PC-3 (cell line): ENCODE measurements around the gene NPAS2. TPM values are rescaled to one million over a fixed set of nuclear protein-coding genes. Genes with fewer than 3 reads are reported as not detected.
A peak's percentile ranks its signal among the peaks of the same experiment; 100 is the strongest.

ENCODE experiments used
- ATAC-seq: fragments of 200-7000 bp; cut with Tn5 transposase; 2 replicates; pipeline ENCODE4 v1.9.1; 2020; ENCODE audit warnings: mild to moderate bottlenecking, moderate library complexity
- BruUV-seq: library from RNA; stranded (reverse); fragments of 400-500 nt; replicated peaks from 2 replicates; lab custom pipeline; 2021; lab: Mats Ljungman, UMichigan
- CTCF ChIA-PET: fragments of 300-600 bp; sonication (Branson Sonifier 250); formaldehyde crosslinking; loops from one replicate; lab custom pipeline; 2022; ENCODE audit warnings: antibody characterized with exemption; lab: Charles Lee
- POLR2A ChIA-PET: fragments of 300-600 bp; sonication (Branson Sonifier 250); formaldehyde crosslinking; loops from one replicate; lab custom pipeline; 2022; ENCODE audit warnings: antibody characterized with exemption; ENCODE audit not compliant: unreplicated experiment; lab: Charles Lee
- DNase-seq: peaks from one replicate; pipeline ENCODE4 v3.0.0-alpha.2; 2015
- H2AFZ ChIP-seq: fragments of 300-600 bp; sonication (generic); 2 replicates; pipeline ENCODE4 v1.6.0; 2016; ENCODE audit warnings: antibody characterized with exemption, low read length
- H3F3A ChIP-seq: fragments of 300-600 bp; sonication (generic); one replicate; pipeline ENCODE4 v1.6.0; 2017; ENCODE audit warnings: antibody characterized with exemption, low read length, control low read depth, mild to moderate bottlenecking; ENCODE audit not compliant: unreplicated experiment
- H3K27ac ChIP-seq: fragments of 300-600 bp; sonication (generic); 2 replicates; pipeline ENCODE4 v1.5.1; 2016; ENCODE audit warnings: mild to moderate bottlenecking, low read length
- H3K27me3 ChIP-seq: fragments of 300-600 bp; sonication (generic); 2 replicates; pipeline ENCODE4 v1.6.1; 2016; ENCODE audit warnings: low read length, mixed read lengths
- H3K36me3 ChIP-seq: fragments of 300-600 bp; sonication (generic); 2 replicates; pipeline ENCODE4 v1.6.1; 2016; ENCODE audit warnings: low read depth, mixed run types, low read length, mixed read lengths
- H3K4me1 ChIP-seq: fragments of 300-600 bp; sonication (generic); 2 replicates; pipeline ENCODE4 v1.5.1; 2016; ENCODE audit warnings: low read length; ENCODE audit not compliant: insufficient read depth
- H3K4me2 ChIP-seq: fragments of 300-600 bp; sonication (generic); 2 replicates; pipeline ENCODE4 v1.6.0; 2016; ENCODE audit warnings: low read length
- H3K4me3 ChIP-seq: fragments of 300-600 bp; sonication (generic); 2 replicates; pipeline ENCODE4 v1.5.1; 2016; ENCODE audit warnings: mild to moderate bottlenecking, low read length, mixed read lengths
- H3K79me2 ChIP-seq: fragments of 300-600 bp; sonication (generic); 2 replicates; pipeline ENCODE4 v1.6.1; 2017; ENCODE audit warnings: low read length, mixed read lengths
- H3K9ac ChIP-seq: fragments of 300-600 bp; sonication (generic); 2 replicates; pipeline ENCODE4 v1.6.0; 2016; ENCODE audit warnings: mild to moderate bottlenecking, low read length
- H3K9me2 ChIP-seq: fragments of 300-600 bp; sonication (generic); replicated peaks from 2 replicates; pipeline ENCODE4 v1.6.1; 2016; ENCODE audit warnings: mixed run types, low read length, mixed read lengths
- H3K9me3 ChIP-seq: fragments of 300-600 bp; sonication (generic); 2 replicates; pipeline ENCODE4 v1.6.1; 2016; ENCODE audit warnings: low read length, mixed read lengths
- H4K20me1 ChIP-seq: fragments of 300-600 bp; sonication (generic); 2 replicates; pipeline ENCODE4 v1.6.1; 2016; ENCODE audit warnings: low read length, mixed read lengths
- EZH2 ChIP-seq: fragments of 300-600 bp; sonication (generic); IDR thresholded peaks from one replicate; pipeline ENCODE4 v1.6.1; 2017; ENCODE audit warnings: antibody characterized with exemption, mild to moderate bottlenecking, low read length; ENCODE audit not compliant: unreplicated experiment
- EZH2phosphoT487 ChIP-seq: fragments of 300-600 bp; sonication (generic); IDR thresholded peaks from 2 replicates; pipeline ENCODE4 v1.6.1; 2018; ENCODE audit warnings: mild to moderate bottlenecking, antibody characterized with exemption, low read length, borderline replicate concordance
- intact Hi-C: fragments of 100-400 bp; cut with micrococcal nuclease; formaldehyde crosslinking; loops from 2 replicates; pipeline ENCODE4 v1.9.0; 2023
- total RNA-seq: library from RNA; depleted of rRNA; stranded (reverse); fragments of >200 nt; gene quantifications from 2 replicates; pipeline ENCODE4 v1.2.3, GENCODE V29; 2014
- TF ChIP-seq, protein P1 (sequence below): fragments of 300-600 bp; sonication (generic); conservative IDR thresholded peaks from 2 replicates; pipeline ENCODE4 v1.5.1; 2017; ENCODE audit warnings: antibody characterized with exemption, low read depth, mild to moderate bottlenecking, low read length

The NPAS2 gene
- total RNA-seq, 1 experiment from 2014 or later: 55.4 TPM

DNA sequence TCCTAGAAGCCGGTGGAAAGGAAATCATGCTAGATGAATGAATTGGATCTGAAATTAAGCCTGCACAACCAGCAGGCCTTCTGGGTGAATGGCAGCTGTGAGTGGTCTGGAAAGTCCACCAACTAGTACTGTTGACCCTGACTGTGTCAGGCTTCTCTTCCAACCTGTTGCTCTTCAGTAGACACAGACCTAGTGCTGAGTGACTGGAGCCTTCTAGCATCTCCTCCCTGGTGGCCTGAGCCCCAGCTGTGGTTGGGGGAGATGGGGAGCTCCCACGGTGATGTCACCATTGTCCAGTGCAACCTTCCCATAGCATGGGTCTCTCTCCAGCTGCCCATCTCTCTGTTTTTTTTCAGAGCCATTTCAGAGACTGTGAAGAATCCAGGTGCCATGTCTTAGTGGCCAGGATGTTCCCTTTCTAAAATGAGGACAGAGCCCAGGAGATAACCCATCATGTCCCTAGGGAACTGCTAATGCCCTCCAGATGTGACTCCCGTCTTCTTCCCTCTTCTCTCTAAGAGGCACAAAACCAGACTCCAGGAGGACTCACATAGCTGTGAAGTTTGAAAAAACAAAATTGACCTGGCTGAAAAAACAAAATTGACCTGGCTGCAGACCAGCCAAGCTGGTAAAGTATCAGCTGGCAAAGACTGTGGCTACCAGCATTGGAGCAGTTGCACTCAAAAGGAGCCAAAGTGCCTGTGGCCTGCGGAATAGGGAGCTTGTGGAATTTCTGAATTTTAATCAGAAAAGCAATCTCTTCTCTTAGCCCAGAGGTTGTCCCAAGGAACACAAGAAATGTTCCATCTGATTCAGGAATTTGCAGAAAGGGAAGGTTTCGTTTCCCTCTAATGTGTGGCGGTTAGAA, 114.8 kb downstream of the NPAS2 start:
- ATAC-seq (no peak), DNase-seq (no peak)
- TF ChIP-seq EZH2phosphoT487 (no peak), EZH2 (no peak)
- TF ChIP-seq, protein P1, sequence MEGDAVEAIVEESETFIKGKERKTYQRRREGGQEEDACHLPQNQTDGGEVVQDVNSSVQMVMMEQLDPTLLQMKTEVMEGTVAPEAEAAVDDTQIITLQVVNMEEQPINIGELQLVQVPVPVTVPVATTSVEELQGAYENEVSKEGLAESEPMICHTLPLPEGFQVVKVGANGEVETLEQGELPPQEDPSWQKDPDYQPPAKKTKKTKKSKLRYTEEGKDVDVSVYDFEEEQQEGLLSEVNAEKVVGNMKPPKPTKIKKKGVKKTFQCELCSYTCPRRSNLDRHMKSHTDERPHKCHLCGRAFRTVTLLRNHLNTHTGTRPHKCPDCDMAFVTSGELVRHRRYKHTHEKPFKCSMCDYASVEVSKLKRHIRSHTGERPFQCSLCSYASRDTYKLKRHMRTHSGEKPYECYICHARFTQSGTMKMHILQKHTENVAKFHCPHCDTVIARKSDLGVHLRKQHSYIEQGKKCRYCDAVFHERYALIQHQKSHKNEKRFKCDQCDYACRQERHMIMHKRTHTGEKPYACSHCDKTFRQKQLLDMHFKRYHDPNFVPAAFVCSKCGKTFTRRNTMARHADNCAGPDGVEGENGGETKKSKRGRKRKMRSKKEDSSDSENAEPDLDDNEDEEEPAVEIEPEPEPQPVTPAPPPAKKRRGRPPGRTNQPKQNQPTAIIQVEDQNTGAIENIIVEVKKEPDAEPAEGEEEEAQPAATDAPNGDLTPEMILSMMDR: no peak
- peaks cover 60% of the 10 kb centered on the region for H3K36me3 ChIP-seq
- no peaks in the 10 kb centered on the region for H4K20me1 ChIP-seq
- no peaks in the 10 kb centered on the region for H3F3A ChIP-seq
- H2AFZ ChIP-seq: no peak overlapping the region
- H3K27me3 ChIP-seq: no peaks in the 10 kb centered on the region
- H3K9me3 ChIP-seq: no peaks in the 10 kb centered on the region
- H3K79me2 ChIP-seq: no peaks in the 10 kb centered on the region
- no peak overlapping the region for H3K4me2 ChIP-seq
- no peak overlapping the region for H3K9ac ChIP-seq
- ChIA-PET POLR2A (no interaction called here), CTCF (no interaction called here)
- no peak overlapping the region for H3K4me3 ChIP-seq
- no peaks in the 10 kb centered on the region for H3K4me1 ChIP-seq
- no peak overlapping the region for H3K27ac ChIP-seq
- no peaks in the 10 kb centered on the region for H3K9me2 ChIP-seq
- intact Hi-C loops: no loop called here
- no TSS peak for BruUV-seq

DNA sequence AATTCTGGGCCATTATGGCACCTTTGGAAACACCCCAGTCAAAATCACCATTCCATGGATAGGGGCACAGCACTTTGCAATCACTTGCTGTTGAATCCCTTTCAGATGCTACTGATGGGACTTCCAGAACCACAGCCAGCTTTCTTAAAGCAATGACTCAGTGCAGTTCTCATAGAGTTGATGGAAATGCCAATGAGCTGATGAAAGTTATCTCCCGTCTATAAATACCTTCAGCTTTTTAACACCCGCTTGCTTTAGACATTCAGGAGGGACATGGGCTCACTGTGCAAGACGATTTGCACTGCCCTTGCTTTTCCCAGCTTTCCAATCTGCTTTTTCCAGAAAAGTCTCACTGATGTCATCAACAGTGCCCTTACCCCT, 115.4 kb downstream of the NPAS2 start:
- no peaks in the 10 kb centered on the region for H3K27me3 ChIP-seq
- H3K27ac ChIP-seq: no peak overlapping the region

More for the DNA sequence above, 115.4 kb downstream of the NPAS2 start:
- no peaks in the 10 kb centered on the region for H3K9me3 ChIP-seq
- no peaks in the 10 kb centered on the region for H3K79me2 ChIP-seq
- TSS peak; percentile 5 for BruUV-seq
- peaks cover 58% of the 10 kb centered on the region for H3K36me3 ChIP-seq
- no peaks in the 10 kb centered on the region for H3K4me1 ChIP-seq
- DNase-seq: no peak
- ATAC-seq: no peak
- no peak overlapping the region for H3K4me3 ChIP-seq
- no peak overlapping the region for H3K9ac ChIP-seq
- intact Hi-C loops: no loop called here
- H3F3A ChIP-seq: no peaks in the 10 kb centered on the region
- TF ChIP-seq EZH2 (no peak), EZH2phosphoT487 (no peak)
- TF ChIP-seq, protein P1: no peak
- CTCF ChIA-PET: no interaction called here
- no peak overlapping the region for H2AFZ ChIP-seq
- no peaks in the 10 kb centered on the region for H3K9me2 ChIP-seq
- H3K4me2 ChIP-seq: no peak overlapping the region
- POLR2A ChIA-PET: no interaction called here
- H4K20me1 ChIP-seq: no peaks in the 10 kb centered on the region
